Activated naive CD4-positive, alpha-beta T cell treated with anti-CD3 and anti-CD28 coated beads for 36 hours (primary cell): ENCODE data around the gene CDO1. TPM values are rescaled to one million over a fixed set of nuclear protein-coding genes. Genes with fewer than 3 reads are reported as not detected.

ENCODE experiments used
- CTCF ChIA-PET: fragments of 350-600 bp; sonication (Branson Sonifier 250); formaldehyde crosslinking; loops from one replicate; lab custom pipeline; 2021; ENCODE audit warnings: antibody characterized with exemption; lab: Charles Lee
- DNase-seq: peaks from one replicate; pipeline ENCODE4 v3.0.0-alpha.2; 2020
- H3K27ac Mint-ChIP-seq: one replicate; pipeline ENCODE4 v1.8.0; 2021; ENCODE audit warnings: mild to moderate bottlenecking, mixed read lengths
- H3K27me3 Mint-ChIP-seq: one replicate; pipeline ENCODE4 v1.8.0; 2021; ENCODE audit warnings: low read depth, mixed read lengths
- H3K36me3 Mint-ChIP-seq: one replicate; pipeline ENCODE4 v1.8.0; 2021; ENCODE audit warnings: low read depth, mixed read lengths
- H3K4me1 Mint-ChIP-seq: one replicate; pipeline ENCODE4 v1.8.0; 2021; ENCODE audit warnings: low read depth, mixed read lengths
- H3K4me3 Mint-ChIP-seq: one replicate; pipeline ENCODE4 v1.8.0; 2021; ENCODE audit warnings: mild to moderate bottlenecking, moderate library complexity, mixed read lengths
- H3K9me3 Mint-ChIP-seq: one replicate; pipeline ENCODE4 v1.8.0; 2021; ENCODE audit warnings: mixed read lengths
- intact Hi-C: fragments of 100-400 bp; cut with micrococcal nuclease; formaldehyde crosslinking; loops from one replicate; pipeline ENCODE4 v1.15.1; 2023
- total RNA-seq, 2 experiments: library from RNA; stranded (reverse); gene quantifications; one replicate each; pipeline ENCODE4 v1.2.3, GENCODE V29; 2021

Gene CDO1
- total RNA-seq, result under 1 TPM; 0.57 to 0.67 TPM

DNA sequence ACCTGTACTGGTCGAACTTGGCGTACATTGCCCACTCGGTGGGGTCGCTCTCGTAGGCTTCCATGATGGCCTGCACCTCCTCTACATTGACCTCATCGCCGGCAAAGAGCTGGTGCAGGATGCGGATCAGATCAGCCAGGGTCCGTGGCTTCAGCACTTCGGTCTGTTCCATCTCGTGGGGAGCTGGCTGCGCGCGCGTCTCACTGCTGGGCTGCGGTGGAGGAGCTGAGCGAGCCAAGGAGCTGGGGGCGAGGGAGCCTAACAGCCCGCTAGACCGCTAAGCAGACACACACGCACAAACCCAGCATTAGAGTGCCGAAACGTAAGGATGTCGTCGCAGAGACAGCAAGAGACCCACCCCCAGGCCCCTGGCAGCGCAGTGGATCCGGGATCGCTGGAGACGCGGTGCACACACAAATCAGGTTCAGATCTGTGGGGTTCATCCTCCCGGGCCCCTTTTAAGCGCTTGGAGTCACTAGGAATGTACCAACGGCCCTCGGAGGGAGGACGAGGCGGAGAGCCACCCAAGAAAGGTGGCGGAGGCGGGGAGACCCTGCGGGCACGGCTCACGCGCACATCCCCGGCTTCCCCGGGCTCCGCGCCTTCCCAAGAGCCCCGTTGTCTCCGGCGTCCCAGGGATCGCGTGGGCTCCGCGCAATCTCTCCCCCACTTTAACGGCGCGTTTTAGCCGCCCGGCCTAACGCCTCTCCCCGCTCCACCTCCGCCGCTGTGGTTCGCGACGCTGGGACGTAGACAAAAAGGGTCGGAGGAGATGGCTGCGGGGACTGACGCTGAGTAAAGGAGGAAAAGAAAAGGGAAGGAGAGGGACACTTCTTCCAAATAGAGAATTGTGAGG lies at the start of gene CDO1:
CDO1 (minus strand) TSS at position 434 of the 856 bp plus-strand sequence; CDS start at position 172, 262 bp downstream.
- intact Hi-C loops, result no loop called here
- H3K27me3 Mint-ChIP-seq, result peaks cover 68% of the 10 kb centered on the region
- peaks cover 13% of the 10 kb centered on the region for H3K4me1 Mint-ChIP-seq
- no peak within 1 kb of the TSS for H3K27ac Mint-ChIP-seq
- CTCF ChIA-PET, result interaction anchor here (0.6 to 1.1 kb wide), 2 partner anchors 9 to 15 kb away, joined by 3 to 4 read pairs; no protein-coding TSS in a partner anchor
- H3K36me3 Mint-ChIP-seq, result no peaks in the 10 kb centered on the region
- peak within 1 kb of the TSS; percentile 61 for H3K4me3 Mint-ChIP-seq
- no peaks in the 10 kb centered on the region for H3K9me3 Mint-ChIP-seq
- DNase-seq, result peak; percentile 37

DNA sequence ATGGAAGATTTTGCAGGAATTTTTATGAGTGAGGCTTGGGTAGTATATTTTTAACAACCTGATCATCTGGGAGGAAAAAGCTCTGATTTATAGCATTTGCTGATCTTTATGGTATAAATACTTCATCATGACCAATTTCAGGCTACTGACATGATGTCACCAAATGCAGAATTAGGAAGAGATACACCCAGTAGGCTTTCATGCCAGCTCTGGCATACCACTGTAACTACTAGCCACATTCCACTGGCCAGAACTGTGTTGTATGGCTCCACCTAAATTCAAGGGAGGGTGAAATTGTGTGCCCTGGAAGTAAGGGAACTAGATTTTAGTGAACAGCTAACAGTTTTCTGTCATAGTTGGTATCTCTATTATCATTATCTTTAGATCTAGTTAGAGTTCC lies 42.9 kb upstream of the CDO1 start:
- intact Hi-C loops, result no loop called here
- H3K4me1 Mint-ChIP-seq, result peaks cover 19% of the 10 kb centered on the region
- CTCF ChIA-PET, result interaction anchor here (1.0 kb wide), 1 partner anchor 11 kb away, joined by 3 read pairs; no protein-coding TSS in a partner anchor
- no peaks in the 10 kb centered on the region for H3K27me3 Mint-ChIP-seq
- H3K36me3 Mint-ChIP-seq, result peaks cover 2% of the 10 kb centered on the region
- H3K4me3 Mint-ChIP-seq, result no peak overlapping the region
- H3K27ac Mint-ChIP-seq, result no peak overlapping the region
- peaks cover 2% of the 10 kb centered on the region for H3K9me3 Mint-ChIP-seq
- no peak for DNase-seq

DNA sequence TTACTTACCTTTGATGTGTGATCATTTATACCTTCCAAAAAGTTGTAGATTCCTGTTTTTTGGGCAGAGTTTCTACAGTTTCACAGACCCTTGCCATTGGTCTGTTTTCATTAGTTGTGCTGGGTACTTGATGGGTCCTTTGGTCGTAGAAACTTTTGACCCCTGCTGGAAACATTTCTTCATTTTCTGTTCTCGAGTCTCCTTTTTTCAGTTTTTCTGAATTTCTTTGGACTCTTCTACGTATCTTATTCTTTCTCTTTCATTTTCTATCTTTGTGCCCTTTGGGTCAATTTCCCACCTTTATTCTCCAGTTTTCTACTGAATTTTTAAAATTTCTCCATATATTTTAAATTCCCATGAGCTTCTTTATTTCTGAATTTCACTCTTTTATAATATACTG lies 41.9 kb upstream of the CDO1 start:
- intact Hi-C loops, result no loop called here
- CTCF ChIA-PET, result interaction anchor here (0.7 kb wide), 1 partner anchor 230 kb away, joined by 3 read pairs; no protein-coding TSS in a partner anchor
- peaks cover 9% of the 10 kb centered on the region for H3K36me3 Mint-ChIP-seq
- no peaks in the 10 kb centered on the region for H3K27me3 Mint-ChIP-seq
- H3K4me1 Mint-ChIP-seq, result peaks cover 19% of the 10 kb centered on the region
- H3K4me3 Mint-ChIP-seq, result no peak overlapping the region
- no peak for DNase-seq
- peaks cover 8% of the 10 kb centered on the region for H3K9me3 Mint-ChIP-seq
- H3K27ac Mint-ChIP-seq, result no peak overlapping the region

DNA sequence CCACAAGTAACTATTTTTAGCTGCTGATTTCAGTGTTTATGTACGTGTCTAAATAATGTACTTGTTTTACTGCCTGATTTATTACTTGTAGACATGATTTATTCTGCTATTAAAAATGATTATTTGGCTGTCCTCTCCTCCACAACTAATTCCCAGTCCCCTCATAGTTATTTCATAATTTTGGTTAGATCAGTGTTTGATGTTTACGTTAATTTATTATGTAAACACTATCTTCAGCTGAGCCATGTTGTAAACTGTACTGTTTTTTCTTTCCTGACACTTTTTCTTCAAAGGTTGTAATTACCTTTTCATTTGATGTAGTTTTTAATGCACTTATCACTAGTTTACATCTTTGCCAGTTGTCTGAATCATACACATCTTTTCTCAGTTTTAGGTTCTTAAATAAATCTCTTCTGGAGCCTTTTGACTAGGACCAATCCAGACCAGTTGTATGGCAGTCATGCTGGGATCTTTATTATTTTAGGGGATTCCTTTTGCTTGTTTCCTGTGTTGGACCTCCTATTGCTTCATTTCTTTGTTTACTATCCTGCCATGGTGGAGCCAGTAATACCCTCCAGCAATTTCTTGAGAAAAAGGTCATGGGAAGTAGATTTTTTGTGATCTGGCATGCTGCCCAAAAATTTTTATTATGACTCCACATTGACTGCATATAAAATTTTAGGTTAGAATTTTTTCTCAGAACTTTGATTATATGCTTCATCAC lies 41.3 kb upstream of the CDO1 start:
- no peaks in the 10 kb centered on the region for H3K27me3 Mint-ChIP-seq
- intact Hi-C loops, result no loop called here
- no peak overlapping the region for H3K4me3 Mint-ChIP-seq
- CTCF ChIA-PET, result no interaction called here
- no peak overlapping the region for H3K27ac Mint-ChIP-seq
- peaks cover 9% of the 10 kb centered on the region for H3K9me3 Mint-ChIP-seq
- peaks cover 19% of the 10 kb centered on the region for H3K4me1 Mint-ChIP-seq
- no peak for DNase-seq
- peaks cover 12% of the 10 kb centered on the region for H3K36me3 Mint-ChIP-seq

DNA sequence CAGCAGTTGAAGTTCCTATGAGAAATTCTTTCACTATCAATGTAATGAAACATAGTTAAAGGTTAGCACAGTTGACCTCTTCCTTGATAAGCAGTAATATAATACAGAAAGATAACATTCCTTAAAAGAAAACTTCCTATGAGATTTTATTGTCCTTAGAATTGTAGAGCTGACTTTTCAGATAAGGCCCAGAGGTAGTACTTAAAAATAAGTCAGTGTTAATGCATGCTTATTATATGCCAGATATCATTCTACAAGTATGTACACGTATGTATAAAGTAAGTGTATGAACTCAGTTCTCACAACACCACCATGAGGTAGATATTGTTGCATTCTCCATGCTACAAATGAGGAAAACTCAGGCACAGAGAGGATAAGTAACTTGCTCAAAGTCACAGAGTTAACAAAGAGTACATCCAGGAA lies 40.6 kb upstream of the CDO1 start:
- Mint-ChIP-seq H3K9me3 (peaks cover 9% of the 10 kb centered on the region), H3K4me3 (no peak overlapping the region), H3K27me3 (no peaks in the 10 kb centered on the region), H3K36me3 (peaks cover 10% of the 10 kb centered on the region), H3K27ac (no peak overlapping the region), H3K4me1 (peaks cover 21% of the 10 kb centered on the region)
- intact Hi-C loops, result no loop called here
- CTCF ChIA-PET, result no interaction called here
- no peak for DNase-seq

DNA sequence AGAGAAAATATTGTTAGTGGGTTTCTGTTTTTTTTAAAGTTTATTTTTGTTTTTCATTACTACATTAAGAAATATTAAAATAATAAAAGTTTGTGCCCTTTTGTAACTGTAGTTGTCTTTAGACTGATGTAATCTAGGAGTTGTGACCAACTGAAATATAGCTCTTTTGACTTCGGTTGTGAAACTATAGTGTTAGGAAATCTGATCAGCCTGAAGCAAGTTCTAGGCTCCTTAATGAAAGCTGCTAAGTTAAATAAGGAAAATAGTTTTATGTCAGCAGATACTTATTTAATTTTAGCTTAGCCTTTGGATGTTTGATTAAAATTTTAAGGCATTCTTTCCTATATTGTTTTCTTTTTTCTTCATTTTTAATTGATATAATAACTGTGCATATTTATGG lies 39.5 kb upstream of the CDO1 start:
- CTCF ChIA-PET, result interaction anchor here (0.7 kb wide), 1 partner anchor 547 kb away, joined by 4 read pairs; no protein-coding TSS in a partner anchor
- no peak overlapping the region for H3K27ac Mint-ChIP-seq
- H3K36me3 Mint-ChIP-seq, result peaks cover 10% of the 10 kb centered on the region

DNA sequence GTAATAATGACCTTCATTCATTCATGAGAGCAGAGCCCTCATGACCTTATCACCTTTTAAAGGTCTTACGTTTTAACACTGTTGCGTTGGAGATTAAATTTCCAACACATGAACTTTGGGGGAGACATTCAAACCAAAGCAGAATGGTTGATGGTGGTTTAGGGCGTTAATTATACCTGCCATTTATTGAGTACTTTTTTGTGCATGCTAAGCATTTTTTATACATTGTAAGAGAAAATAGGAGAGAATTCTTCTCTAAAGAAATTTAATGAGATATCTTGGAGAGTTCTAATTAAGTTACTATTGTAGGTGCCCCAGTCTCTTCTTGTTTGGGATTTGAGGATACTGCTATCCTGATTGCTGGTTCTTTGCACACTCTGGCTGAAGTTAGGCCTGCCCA lies 37.7 kb upstream of the CDO1 start:
- Mint-ChIP-seq H3K4me3 (no peak overlapping the region), H3K36me3 (peaks cover 10% of the 10 kb centered on the region), H3K27ac (no peak overlapping the region), H3K4me1 (peaks cover 34% of the 10 kb centered on the region), H3K27me3 (no peaks in the 10 kb centered on the region), H3K9me3 (peaks cover 9% of the 10 kb centered on the region)
- no peak for DNase-seq
- CTCF ChIA-PET, result no interaction called here
- intact Hi-C loops, result no loop called here

More for the DNA sequence above, 39.5 kb upstream of the CDO1 start:
- Mint-ChIP-seq H3K9me3 (peaks cover 9% of the 10 kb centered on the region), H3K27me3 (no peaks in the 10 kb centered on the region), H3K4me3 (no peak overlapping the region), H3K4me1 (peaks cover 26% of the 10 kb centered on the region)
- DNase-seq, result no peak
- intact Hi-C loops, result no loop called here

DNA sequence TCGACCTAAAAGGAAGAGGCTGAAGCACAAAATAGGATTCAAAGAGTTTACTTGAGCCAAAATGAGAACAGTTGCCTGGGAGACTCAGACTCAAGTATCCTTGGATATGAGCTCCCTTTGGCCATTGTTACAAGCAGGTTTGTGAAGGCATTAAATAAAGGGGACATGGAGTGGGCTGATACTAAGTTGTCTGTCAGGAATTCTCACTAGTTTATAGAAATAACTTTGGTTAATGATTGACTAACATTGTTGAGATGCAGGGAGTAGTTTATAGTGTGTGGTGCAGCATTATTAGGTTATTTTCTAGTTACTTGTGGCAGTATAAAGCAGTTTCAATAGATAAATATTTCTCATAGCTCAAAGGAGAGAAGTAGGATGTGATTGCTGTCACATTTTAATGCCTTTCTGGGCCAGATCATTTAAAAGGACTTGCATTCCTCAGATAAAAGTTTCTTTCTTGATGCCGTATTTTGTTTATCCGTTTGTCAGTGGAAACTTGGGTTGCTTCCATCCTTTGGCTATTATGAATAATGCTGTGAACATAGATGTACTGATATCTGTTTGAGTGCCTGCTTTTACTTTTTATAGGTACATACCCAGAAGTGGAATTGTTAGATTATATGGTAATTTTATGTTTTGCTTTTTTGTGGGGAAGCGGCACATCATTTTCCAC lies 34.4 kb upstream of the CDO1 start:
- H3K27ac Mint-ChIP-seq, result no peak overlapping the region
- intact Hi-C loops, result no loop called here
- no peak for DNase-seq
- peaks cover 19% of the 10 kb centered on the region for H3K4me1 Mint-ChIP-seq
- no peak overlapping the region for H3K4me3 Mint-ChIP-seq
- peaks cover 10% of the 10 kb centered on the region for H3K36me3 Mint-ChIP-seq
- CTCF ChIA-PET, result no interaction called here
- H3K27me3 Mint-ChIP-seq, result no peaks in the 10 kb centered on the region
- H3K9me3 Mint-ChIP-seq, result peaks cover 9% of the 10 kb centered on the region

DNA sequence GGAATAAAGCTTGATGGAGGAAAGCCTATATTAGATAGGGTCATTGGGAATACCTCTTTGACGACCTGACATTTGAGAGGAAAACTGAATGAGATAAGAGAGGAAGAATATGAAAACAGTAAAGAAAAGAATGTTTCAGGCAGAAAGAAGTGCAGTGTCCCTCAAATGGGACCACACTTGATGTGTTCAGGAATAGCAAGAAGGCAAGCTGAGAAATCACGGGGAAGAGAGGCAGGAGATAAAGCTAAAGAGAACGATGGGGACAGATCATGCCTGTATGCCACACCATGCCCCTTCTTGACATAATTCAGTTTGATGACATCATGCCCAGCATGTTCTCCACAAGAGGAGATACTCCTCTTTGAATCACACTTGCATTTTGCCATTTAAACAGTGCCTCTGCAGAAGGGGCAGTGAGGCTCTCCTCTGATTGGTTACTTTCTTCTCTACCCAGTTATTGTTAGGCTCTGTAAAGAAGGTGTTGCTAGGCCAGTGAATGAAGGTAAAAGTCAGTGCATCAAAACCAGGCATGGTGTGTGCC lies 32.9 kb upstream of the CDO1 start:
- Mint-ChIP-seq H3K27ac (no peak overlapping the region), H3K27me3 (no peaks in the 10 kb centered on the region), H3K36me3 (peaks cover 10% of the 10 kb centered on the region), H3K4me3 (no peak overlapping the region), H3K4me1 (peaks cover 27% of the 10 kb centered on the region), H3K9me3 (peaks cover 9% of the 10 kb centered on the region)
- intact Hi-C loops, result loop anchor here (10.0 kb wide), 1 partner anchor 365 kb away; no protein-coding TSS in a partner anchor
- no peak for DNase-seq
- CTCF ChIA-PET, result interaction anchor here (1.1 to 2.1 kb wide), 3 partner anchors 11 to 214 kb away, joined by 3 to 5 read pairs (median 4); no protein-coding TSS in a partner anchor

DNA sequence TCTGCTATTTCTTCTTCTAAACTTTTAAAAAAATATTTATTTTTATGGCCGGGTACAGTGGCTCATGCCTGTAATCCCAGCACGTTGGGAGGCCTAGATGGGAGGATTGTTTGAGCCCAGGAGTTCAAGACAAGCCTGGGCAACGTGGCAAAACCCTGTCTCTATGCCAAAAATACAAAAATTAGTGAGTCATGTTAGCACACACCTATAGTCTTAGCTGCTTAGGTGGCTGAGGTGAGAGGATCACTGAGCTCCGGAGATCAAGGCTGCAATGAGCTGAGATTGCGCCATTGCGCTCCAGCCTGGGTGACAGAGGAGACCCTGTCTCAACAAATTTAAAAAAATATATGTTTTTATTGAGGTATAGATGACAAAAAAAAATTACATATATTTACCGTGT lies 30.8 kb upstream of the CDO1 start:
- CTCF ChIA-PET, result interaction anchor here (0.6 to 1.5 kb wide), 5 partner anchors 15 to 369 kb away, joined by 3 to 4 read pairs (median 3); no protein-coding TSS in a partner anchor
- Mint-ChIP-seq H3K27me3 (no peaks in the 10 kb centered on the region), H3K36me3 (no peaks in the 10 kb centered on the region), H3K4me1 (peaks cover 38% of the 10 kb centered on the region), H3K4me3 (no peak overlapping the region), H3K27ac (no peak overlapping the region), H3K9me3 (no peaks in the 10 kb centered on the region)
- intact Hi-C loops, result loop anchor here (10.0 kb wide), 1 partner anchor 362 kb away; no protein-coding TSS in a partner anchor
- DNase-seq, result no peak

DNA sequence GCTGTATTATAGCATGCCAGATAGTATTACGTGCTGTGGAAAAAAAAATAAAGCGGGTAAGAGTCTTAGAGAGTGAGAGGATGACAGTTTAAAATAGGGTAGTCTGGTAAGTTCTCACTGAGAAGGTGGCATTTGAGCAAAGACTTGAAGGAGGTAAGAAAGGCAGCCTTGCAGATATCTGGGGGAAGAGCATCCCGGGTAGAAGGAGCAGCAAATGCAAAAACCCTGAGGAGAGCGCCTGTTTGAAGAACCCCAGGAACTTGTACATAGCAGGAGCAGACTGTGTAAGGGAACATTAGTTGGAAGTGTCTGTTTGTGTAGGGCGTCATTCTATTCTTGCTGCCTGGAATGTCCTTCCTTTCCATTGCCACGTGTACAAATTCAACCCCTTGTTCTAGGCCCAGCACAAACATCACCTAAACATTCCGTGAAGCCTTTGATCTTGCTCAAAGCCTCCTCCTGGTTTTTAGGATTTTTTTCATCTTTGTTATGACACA lies 27.9 kb upstream of the CDO1 start:
- H3K36me3 Mint-ChIP-seq, result no peaks in the 10 kb centered on the region
- intact Hi-C loops, result loop anchor here (10.0 kb wide), 1 partner anchor 360 kb away; no protein-coding TSS in a partner anchor
- peaks cover 35% of the 10 kb centered on the region for H3K4me1 Mint-ChIP-seq
- DNase-seq, result no peak
- H3K27me3 Mint-ChIP-seq, result no peaks in the 10 kb centered on the region
- H3K4me3 Mint-ChIP-seq, result no peak overlapping the region
- CTCF ChIA-PET, result no interaction called here
- no peaks in the 10 kb centered on the region for H3K9me3 Mint-ChIP-seq
- no peak overlapping the region for H3K27ac Mint-ChIP-seq
